GM12865 (cell line): ENCODE results near the gene TMEM138.

ENCODE experiments used
- DNase-seq: peaks from one replicate; pipeline ENCODE4 v3.0.0; 2010; ENCODE audit warnings: low read depth
- H3K4me3 ChIP-seq: 2 replicates; pipeline ENCODE4 v1.5.1; 2011; ENCODE audit warnings: mild to moderate bottlenecking, low read depth, low read length, control low read depth
- TF ChIP-seq, protein P1 (sequence below): IDR thresholded peaks from 2 replicates; pipeline ENCODE4 v1.5.1; 2011; ENCODE audit warnings: low read length, control low read depth, low read depth, inconsistent platforms; ENCODE audit not compliant: insufficient read depth; ENCODE audit errors: missing control alignments

TMEM138 gene

GRCh38 chr11:61341706-61342105, 20.5 kb upstream of the TMEM138 start:
- TF ChIP-seq, protein P1, sequence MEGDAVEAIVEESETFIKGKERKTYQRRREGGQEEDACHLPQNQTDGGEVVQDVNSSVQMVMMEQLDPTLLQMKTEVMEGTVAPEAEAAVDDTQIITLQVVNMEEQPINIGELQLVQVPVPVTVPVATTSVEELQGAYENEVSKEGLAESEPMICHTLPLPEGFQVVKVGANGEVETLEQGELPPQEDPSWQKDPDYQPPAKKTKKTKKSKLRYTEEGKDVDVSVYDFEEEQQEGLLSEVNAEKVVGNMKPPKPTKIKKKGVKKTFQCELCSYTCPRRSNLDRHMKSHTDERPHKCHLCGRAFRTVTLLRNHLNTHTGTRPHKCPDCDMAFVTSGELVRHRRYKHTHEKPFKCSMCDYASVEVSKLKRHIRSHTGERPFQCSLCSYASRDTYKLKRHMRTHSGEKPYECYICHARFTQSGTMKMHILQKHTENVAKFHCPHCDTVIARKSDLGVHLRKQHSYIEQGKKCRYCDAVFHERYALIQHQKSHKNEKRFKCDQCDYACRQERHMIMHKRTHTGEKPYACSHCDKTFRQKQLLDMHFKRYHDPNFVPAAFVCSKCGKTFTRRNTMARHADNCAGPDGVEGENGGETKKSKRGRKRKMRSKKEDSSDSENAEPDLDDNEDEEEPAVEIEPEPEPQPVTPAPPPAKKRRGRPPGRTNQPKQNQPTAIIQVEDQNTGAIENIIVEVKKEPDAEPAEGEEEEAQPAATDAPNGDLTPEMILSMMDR, result no peak
- no peak overlapping the region for H3K4me3 ChIP-seq
- no peak for DNase-seq

GRCh38 chr11:61342207-61342803, 19.9 kb upstream of the TMEM138 start:
- TF ChIP-seq, protein P1, result no peak
- DNase-seq, result no peak
- no peak overlapping the region for H3K4me3 ChIP-seq

DNA sequence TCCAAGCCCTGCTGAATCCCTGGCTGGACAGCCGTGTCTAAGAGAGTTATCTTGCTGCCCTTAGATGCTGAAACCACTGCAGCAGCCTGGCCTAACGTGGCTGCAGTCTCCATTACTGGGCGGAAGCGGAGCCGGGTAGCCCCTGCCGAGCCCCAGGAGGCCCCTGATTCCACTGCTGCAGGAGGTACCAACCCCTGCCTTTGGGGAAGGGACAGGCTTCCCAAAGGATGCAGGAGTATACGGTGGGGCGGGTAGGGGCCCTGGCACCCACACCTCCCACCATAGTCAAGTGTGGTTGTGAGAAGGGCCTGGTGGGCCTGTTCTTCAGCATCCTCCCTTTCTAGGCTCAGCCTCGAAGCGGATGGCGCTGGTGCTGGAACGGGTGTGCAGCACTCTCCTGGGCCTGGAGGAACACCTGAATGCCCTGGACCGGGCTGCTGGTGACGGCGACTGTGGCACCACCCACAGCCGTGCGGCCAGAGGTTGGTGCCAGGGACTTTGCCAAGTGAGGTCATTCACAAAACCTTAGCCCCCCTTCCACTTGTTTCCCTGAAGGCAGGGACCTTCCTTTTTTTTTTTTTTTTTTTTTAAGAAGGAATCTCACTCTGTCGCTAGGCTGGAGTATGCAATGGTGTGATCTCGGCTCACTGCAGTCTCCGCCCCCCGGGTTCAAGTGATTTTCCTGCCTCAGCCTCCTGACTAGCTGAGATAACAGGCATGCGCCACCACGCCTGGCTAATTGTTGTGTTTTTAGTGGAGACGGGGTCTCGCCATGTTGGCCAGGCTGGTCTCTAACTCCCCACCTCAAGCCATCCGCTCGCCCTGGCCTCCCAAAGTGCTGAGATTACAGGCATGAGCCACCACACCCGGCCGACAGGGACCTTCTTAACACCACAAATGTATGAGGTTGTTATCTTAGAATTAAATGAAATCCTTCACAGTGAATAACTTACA, 18.1 kb upstream of the TMEM138 start:
- no peak for DNase-seq
- TF ChIP-seq, protein P1, result no peak

DNA sequence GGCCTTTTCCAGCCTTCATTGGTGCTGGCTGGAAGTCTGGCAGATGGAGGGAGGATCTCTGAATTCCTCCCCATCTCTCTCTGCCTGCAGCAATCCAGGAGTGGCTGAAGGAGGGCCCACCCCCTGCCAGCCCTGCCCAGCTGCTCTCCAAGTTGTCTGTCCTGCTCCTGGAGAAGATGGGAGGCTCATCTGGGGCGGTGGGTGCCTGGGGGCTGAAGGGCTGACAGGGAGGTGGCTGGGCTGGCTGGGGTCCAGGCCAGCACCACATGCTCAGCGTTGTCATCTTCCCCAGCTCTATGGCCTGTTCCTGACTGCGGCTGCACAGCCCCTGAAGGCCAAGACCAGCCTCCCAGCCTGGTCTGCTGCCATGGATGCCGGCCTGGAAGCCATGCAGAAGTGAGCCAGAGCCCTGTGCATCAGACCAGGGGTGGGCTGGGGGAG, 17.0 kb upstream of the TMEM138 start:
- H3K4me3 ChIP-seq, result no peak overlapping the region
- TF ChIP-seq, protein P1, result no peak
- no peak for DNase-seq

More for the DNA sequence above, 18.1 kb upstream of the TMEM138 start:
- no peak overlapping the region for H3K4me3 ChIP-seq

DNA sequence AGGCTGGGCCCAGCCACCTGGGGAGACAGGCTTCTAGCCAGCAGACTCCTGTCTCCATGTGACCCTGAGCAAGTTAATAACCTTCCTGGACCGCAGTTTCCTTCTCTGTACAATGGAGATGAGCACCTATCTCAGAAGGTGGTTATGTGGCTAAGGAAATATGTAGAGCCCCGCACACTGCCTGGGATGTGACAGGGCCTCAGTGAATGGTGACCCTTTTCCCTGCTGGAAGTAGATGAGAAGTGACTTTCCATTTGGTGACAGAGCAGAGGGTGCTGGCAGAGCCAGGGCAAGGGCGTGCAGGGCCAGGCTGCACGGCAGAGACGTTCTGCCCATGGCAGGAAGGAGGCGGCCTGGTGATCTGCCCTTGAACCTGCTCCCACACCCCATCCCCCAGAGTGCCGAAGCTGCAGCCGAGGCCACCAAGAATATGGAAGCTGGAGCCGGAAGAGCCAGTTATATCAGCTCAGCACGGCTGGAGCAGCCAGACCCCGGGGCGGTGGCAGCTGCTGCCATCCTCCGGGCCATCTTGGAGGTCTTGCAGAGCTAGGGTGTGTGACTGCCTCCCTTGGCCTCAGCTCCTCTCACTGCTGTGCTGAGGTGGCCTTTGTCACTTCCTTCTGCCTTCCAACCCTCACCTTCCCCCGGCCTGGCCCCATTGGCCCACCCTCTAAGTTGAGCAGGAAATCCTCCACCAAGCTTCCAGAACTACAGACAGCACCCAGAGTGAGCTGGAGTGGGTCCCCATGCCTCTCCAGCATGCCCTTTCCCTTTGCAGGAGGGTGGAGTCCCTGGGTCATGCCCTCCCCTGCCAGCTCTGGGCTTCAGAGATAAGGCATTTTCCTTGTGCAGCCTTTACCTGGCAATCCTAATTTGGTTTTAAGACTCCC, 16.0 kb upstream of the TMEM138 start:
- no peak for DNase-seq
- no peak overlapping the region for H3K4me3 ChIP-seq
- TF ChIP-seq, protein P1, result no peak

GRCh38 chr11:61347916-61348461, 14.2 kb upstream of the TMEM138 start:
- no peak overlapping the region for H3K4me3 ChIP-seq
- TF ChIP-seq, protein P1, result no peak
- no peak for DNase-seq
